Loucy (cell line): ENCODE data around the gene CXorf38.

Experiments
- H2AFZ ChIP-seq: fragments of 200-600 bp; sonication (generic); 2 replicates; pipeline ENCODE4 v1.6.0; 2016; ENCODE audit warnings: antibody characterized with exemption, mild to moderate bottlenecking, low read length, moderate library complexity
- H3F3A ChIP-seq: fragments of 200-600 bp; 2 replicates; pipeline ENCODE4 v1.6.0; 2016; ENCODE audit warnings: antibody characterized with exemption, low read depth, mild to moderate bottlenecking
- H3K27me3 ChIP-seq: fragments of 200-600 bp; sonication (generic); 2 replicates; pipeline ENCODE4 v1.6.1; 2014; ENCODE audit warnings: low read length, mild to moderate bottlenecking; ENCODE audit not compliant: insufficient read depth, poor library complexity, severe bottlenecking
- H3K36me3 ChIP-seq: fragments of 200-600 bp; sonication (generic); 2 replicates; pipeline ENCODE4 v1.6.1; 2016; ENCODE audit warnings: low read length; ENCODE audit not compliant: insufficient read depth
- H3K4me1 ChIP-seq: fragments of 200-600 bp; sonication (generic); 2 replicates; pipeline ENCODE4 v1.5.1; 2014; ENCODE audit warnings: low read length, mild to moderate bottlenecking; ENCODE audit not compliant: insufficient read depth, poor library complexity, severe bottlenecking
- H3K4me2 ChIP-seq: fragments of 200-600 bp; sonication (generic); 2 replicates; pipeline ENCODE4 v1.6.0; 2014; ENCODE audit warnings: antibody characterized with exemption, low read length, low read depth, mild to moderate bottlenecking; ENCODE audit not compliant: poor library complexity, severe bottlenecking
- H3K4me3 ChIP-seq: fragments of 200-600 bp; sonication (generic); 2 replicates; pipeline ENCODE4 v1.5.1; 2014; ENCODE audit warnings: low read length, mild to moderate bottlenecking, mixed read lengths; ENCODE audit not compliant: poor library complexity, severe bottlenecking
- H3K79me2 ChIP-seq: fragments of 200-600 bp; sonication (generic); 2 replicates; pipeline ENCODE4 v1.6.1; 2014; ENCODE audit warnings: low read length; ENCODE audit not compliant: insufficient read depth
- H3K9ac ChIP-seq: fragments of 200-600 bp; sonication (generic); 2 replicates; pipeline ENCODE4 v1.6.0; 2014; ENCODE audit warnings: mild to moderate bottlenecking, low read depth, low read length, moderate library complexity; ENCODE audit not compliant: poor library complexity, severe bottlenecking
- H3K9me2 ChIP-seq: fragments of 200-600 bp; sonication (generic); replicated peaks from 2 replicates; pipeline ENCODE4 v1.6.1; 2016; ENCODE audit warnings: low read depth, low read length, mixed read lengths
- H3K9me3 ChIP-seq: fragments of 200-600 bp; sonication (generic); 2 replicates; pipeline ENCODE4 v1.6.1; 2014; ENCODE audit warnings: mild to moderate bottlenecking, antibody characterized with exemption, low read length, low read depth; ENCODE audit not compliant: insufficient read depth
- H4K20me1 ChIP-seq: fragments of 200-600 bp; sonication (generic); 2 replicates; pipeline ENCODE4 v1.6.0; 2014; ENCODE audit warnings: antibody characterized with exemption, low read length, mild to moderate bottlenecking; ENCODE audit not compliant: insufficient read depth, poor library complexity, severe bottlenecking
- CTCF ChIP-seq: fragments of 200-600 bp; sonication (generic); conservative IDR thresholded peaks from 2 replicates; pipeline ENCODE4 v1.5.1; 2014; ENCODE audit warnings: mild to moderate bottlenecking, antibody characterized with exemption, low read length
- EZH2phosphoT487 ChIP-seq: fragments of 200-600 bp; IDR thresholded peaks from 2 replicates; pipeline ENCODE4 v1.6.1; 2018; ENCODE audit warnings: antibody characterized with exemption, mild to moderate bottlenecking, moderate library complexity, borderline replicate concordance

Gene CXorf38

DNA sequence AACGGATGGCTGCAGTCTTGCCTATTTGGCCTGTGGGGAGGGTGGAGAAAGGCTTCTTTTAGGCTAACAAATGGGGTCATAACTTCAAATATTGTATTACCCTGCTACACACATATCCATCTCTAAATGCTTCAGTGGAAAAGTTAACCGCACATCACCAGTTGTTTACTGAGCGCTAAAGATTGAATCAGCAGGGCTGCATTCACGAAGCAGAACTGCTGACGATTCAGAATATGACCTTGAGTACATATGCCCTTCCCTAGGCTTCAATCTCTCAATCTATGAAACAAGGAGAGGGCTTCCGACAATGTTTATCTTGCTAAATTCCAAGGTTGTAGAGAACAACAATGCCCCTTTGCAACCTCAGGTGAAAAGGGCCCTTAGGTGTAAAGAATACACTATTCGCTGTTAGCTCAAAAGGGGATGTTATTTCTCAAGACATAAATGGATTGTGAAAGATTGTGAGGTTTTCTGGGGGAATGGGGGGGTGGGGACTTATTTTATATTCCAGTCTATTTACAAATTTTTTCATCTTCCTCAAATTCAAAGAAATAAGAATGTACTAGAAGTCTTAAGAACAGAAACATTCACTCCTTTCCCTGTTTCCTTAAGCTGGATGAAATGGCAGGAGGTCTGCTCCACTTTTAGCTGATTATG lies 69.2 kb downstream of the CXorf38 start:
- H3K79me2 ChIP-seq = peaks cover 22% of the 10 kb centered on the region
- peaks cover 6% of the 10 kb centered on the region for H3K4me1 ChIP-seq
- H3K9ac ChIP-seq = no peak overlapping the region
- H4K20me1 ChIP-seq = peaks cover 9% of the 10 kb centered on the region
- no peaks in the 10 kb centered on the region for H3F3A ChIP-seq
- no peaks in the 10 kb centered on the region for H3K27me3 ChIP-seq
- no peak overlapping the region for H3K4me2 ChIP-seq
- H3K9me2 ChIP-seq = no peaks in the 10 kb centered on the region
- no peaks in the 10 kb centered on the region for H3K36me3 ChIP-seq
- H3K9me3 ChIP-seq = no peaks in the 10 kb centered on the region
- H2AFZ ChIP-seq = no peak overlapping the region
- no peak for TF ChIP-seq EZH2phosphoT487
- TF ChIP-seq CTCF = no peak
- no peak overlapping the region for H3K4me3 ChIP-seq
